HL-60 (cell line): ENCODE data around the gene ALX4.

Experiments
- DNase-seq, 2 experiments: peaks; one replicate each; pipeline ENCODE4 v3.0.0-alpha.2; 2010 to 2020; ENCODE audit warnings: low read depth in 1 of 2, low spot score in 1 of 2
- H3K27ac ChIP-seq: fragments of 250-450 bp; sonication (Bioruptor Pico); replicated peaks from 2 replicates; pipeline ENCODE4 v1.5.1; 2020; ENCODE audit warnings: mild to moderate bottlenecking, moderate library complexity
- H3K27me3 ChIP-seq: fragments of 250-450 bp; sonication (Bioruptor Pico); 2 replicates; pipeline ENCODE4 v1.5.1; 2021; ENCODE audit warnings: mild to moderate bottlenecking, moderate library complexity; ENCODE audit not compliant: insufficient read depth, poor library complexity, severe bottlenecking
- H3K4me3 ChIP-seq: replicated peaks from 2 replicates; pipeline ENCODE4 v1.5.1; 2011; ENCODE audit warnings: mild to moderate bottlenecking, control low read depth, low read length; ENCODE audit not compliant: insufficient read depth
- GABPA ChIP-seq: IDR thresholded peaks from 2 replicates; pipeline ENCODE4 v1.6.1; 2012; ENCODE audit warnings: low read depth
- POLR2AphosphoS5 ChIP-seq: IDR thresholded peaks from 2 replicates; pipeline ENCODE4 v1.6.1; 2012; ENCODE audit warnings: low read depth
- REST ChIP-seq: IDR thresholded peaks from 2 replicates; pipeline ENCODE4 v1.6.1; 2012; ENCODE audit warnings: low read depth; ENCODE audit not compliant: insufficient replicate concordance
- SPI1 ChIP-seq: IDR thresholded peaks from 2 replicates; pipeline ENCODE4 v1.6.1; 2012; ENCODE audit warnings: low read depth, mild to moderate bottlenecking, borderline replicate concordance
- TF ChIP-seq, protein P1 (sequence below): IDR thresholded peaks from one replicate; pipeline ENCODE4 v1.5.1; 2011; ENCODE audit warnings: low read length, control low read depth, inconsistent platforms; ENCODE audit not compliant: insufficient read depth

ALX4 gene

DNA sequence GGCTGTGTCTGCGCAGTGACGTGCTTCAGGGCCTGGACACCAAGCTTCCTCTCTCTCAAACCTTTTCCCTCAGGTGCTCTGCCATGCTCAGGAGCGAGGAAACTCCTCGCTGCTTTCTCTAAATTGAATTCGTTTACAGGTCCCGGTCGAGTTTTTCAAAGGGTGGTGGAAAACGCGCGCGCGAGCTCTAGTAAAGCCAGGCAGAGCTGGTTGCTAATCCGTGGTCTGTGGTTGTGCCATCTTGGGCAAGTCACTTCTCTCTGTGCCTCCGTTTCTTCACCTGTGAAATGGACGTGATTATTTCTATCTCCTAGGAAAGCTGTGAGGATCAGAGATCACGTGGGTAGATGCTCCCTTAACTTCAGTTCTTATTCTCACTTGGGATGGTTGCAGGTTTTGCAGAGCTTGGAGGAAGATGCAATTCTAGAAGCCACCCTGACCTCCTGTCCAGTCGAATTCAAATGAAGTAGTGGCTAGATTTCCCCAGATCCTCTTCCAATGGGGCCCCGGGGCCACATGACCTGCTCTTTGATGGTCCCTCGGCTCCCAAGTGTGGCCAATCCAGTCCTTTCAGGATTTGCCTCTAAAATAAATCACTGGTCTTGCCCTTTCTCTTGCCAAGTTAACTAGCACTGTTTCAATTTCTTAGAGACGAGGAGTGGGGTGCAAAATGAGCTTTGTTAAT lies 10.5 kb upstream of the ALX4 start:
- no peak for DNase-seq
- Histone ChIP-seq H3K27ac (no peak overlapping the region), H3K27me3 (peaks cover 95% of the 10 kb centered on the region), H3K4me3 (no peak overlapping the region)
- TF ChIP-seq SPI1 (no peak), GABPA (no peak), POLR2AphosphoS5 (no peak), REST (no peak)
- TF ChIP-seq, protein P1, sequence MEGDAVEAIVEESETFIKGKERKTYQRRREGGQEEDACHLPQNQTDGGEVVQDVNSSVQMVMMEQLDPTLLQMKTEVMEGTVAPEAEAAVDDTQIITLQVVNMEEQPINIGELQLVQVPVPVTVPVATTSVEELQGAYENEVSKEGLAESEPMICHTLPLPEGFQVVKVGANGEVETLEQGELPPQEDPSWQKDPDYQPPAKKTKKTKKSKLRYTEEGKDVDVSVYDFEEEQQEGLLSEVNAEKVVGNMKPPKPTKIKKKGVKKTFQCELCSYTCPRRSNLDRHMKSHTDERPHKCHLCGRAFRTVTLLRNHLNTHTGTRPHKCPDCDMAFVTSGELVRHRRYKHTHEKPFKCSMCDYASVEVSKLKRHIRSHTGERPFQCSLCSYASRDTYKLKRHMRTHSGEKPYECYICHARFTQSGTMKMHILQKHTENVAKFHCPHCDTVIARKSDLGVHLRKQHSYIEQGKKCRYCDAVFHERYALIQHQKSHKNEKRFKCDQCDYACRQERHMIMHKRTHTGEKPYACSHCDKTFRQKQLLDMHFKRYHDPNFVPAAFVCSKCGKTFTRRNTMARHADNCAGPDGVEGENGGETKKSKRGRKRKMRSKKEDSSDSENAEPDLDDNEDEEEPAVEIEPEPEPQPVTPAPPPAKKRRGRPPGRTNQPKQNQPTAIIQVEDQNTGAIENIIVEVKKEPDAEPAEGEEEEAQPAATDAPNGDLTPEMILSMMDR = no peak

DNA sequence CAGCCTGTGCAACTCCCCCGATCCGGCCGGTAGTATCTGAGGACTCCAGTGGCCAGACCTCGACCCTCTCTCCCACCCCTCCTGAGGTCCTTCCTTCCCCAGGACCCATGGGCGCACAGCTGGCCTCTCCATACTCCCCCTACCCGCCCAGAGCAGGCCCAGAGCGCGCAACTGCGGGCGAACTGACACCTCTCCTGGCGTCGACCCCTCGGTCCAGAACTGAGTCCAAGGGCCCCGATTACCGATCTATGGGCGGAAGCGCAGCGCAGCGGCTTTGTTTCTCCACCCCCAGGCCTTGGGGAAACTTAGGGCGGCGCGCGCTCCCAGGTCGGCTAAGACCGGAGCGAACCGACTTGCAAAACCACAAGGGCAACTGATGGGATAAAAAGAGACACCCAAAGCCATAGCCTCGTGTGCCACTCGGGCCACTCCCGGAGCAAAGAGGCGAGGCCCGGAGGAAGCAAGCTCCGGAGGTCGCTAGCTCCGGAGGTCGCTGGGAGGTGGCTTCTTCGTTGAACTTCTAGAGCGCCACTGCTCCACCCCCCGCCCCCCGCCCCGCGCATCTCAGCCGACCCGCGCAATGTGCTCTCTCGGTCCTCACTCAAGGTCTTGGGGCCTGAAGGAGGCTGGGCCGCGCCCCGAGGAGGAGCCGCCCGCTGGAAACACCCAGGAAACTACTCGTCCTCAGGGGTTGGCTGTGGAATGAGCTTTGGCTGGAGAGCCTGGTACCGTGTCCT lies 9.8 kb upstream of the ALX4 start:
- Histone ChIP-seq H3K27ac (no peak overlapping the region), H3K4me3 (no peak overlapping the region), H3K27me3 (peaks cover 95% of the 10 kb centered on the region)
- DNase-seq = no peak
- TF ChIP-seq POLR2AphosphoS5 (no peak), SPI1 (no peak), REST (no peak), GABPA (no peak)
- TF ChIP-seq, protein P1 = no peak

DNA sequence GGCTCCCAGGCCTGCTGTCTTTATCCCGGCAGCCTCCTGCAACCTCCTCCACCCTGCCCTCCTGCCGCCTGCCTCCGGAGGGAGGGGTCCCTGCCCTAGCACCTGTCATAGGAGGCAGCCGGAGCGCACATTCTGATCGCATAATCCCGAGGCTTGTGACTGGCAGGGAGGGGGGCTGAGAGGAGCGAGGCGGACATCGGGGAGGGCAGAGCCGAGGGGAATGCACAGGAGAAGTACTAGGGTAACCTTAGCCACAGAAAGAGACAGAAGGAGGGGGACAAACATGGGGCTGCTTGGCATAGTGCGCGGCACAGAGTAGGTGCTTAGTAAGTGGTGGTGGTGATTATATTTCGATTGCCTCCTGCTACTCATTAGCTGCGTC lies 9.2 kb upstream of the ALX4 start:
- DNase-seq = no peak
- peaks cover 95% of the 10 kb centered on the region for H3K27me3 ChIP-seq
- TF ChIP-seq REST (no peak), SPI1 (no peak), POLR2AphosphoS5 (no peak), GABPA (no peak)
- TF ChIP-seq, protein P1 = no peak
- no peak overlapping the region for H3K27ac ChIP-seq
- H3K4me3 ChIP-seq = no peak overlapping the region
